AG08396 (cell line): ENCODE measurements around the gene SNHG17.
"Not testable (repeated sequence)": the region's sequence is repeated elsewhere in the genome, so short reads cannot be mapped to it uniquely, and the experiment has no call there.

Source experiments
- DNase-seq: peaks from one replicate; pipeline ENCODE4 v3.0.0; 2012; ENCODE audit warnings: low spot score, mixed read lengths

The SNHG17 gene

DNA sequence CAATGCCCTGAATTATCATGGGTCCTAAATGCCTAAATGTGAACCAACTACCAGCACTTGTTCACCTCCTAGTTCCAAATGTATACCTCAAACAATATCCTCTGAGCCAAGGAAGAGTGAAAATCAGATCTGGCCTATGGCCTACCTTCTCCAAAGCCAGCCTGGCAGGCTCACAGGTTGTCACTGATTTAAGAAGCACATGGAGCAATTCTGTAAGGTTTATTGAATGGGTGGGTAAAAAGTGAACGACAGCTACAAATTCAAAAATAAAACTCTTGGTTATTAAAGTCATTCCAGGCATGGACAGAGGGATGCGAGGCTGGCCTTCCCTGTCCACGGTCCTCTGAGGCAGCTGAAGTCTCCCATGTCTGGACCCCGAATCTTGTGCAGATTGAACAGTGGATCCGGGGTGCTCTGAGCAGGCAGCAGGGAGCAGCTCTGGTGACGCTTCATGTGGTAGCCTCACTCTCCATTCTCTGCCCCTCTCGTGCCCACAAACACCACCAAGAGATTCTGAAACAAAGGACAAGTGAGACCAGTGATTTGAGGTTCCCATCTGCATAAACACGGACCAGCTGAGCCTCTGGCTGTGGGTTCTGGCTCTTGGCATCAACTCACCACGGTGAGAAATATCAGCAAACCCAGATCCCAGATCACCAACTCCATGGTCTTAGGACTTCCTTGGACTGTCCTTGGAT, 14.6 kb downstream of the SNHG17 start:
- DNase-seq: no peak

GRCh38 chr20:38418509-38419204, 16.5 kb downstream of the SNHG17 start:
- DNase-seq: peak; percentile 60

- no peak for DNase-seq
These were observed 20.2 kb downstream of the SNHG17 start for GRCh38 chr20:38414769-38415450.

GRCh38 chr20:38412877-38413577, 22.1 kb downstream of the SNHG17 start:
- DNase-seq: no peak

GRCh38 chr20:38407822-38408221, 27.3 kb downstream of the SNHG17 start:
- not testable (repeated sequence) for DNase-seq

DNA sequence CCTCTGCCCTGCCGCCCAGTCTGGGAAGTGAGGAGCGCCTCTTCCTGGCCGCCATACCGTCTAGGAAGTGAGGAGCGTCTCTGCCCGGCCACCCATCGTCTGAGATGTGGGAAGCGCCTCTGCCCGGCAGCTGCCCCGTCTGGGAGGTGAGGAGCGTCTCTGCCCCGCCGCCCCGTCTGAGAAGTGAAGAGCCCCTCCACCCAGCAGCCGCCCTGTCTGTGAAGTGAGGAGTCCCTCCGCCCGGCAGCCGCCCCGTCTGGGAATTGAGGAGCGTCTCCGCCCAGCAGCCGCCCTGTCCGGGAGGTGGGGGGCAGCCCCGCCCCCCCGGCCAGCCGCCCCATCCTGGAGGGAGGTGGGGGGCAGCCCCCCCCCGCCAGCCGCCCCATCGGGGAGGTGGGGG, 27.8 kb downstream of the SNHG17 start:
- no peak for DNase-seq

GRCh38 chr20:38406476-38406875, 28.7 kb downstream of the SNHG17 start:
- DNase-seq: no peak

GRCh38 chr20:38405132-38405531, 30.0 kb downstream of the SNHG17 start:
- no peak for DNase-seq

GRCh38 chr20:38404016-38404415, 31.1 kb downstream of the SNHG17 start:
- no peak for DNase-seq

DNA sequence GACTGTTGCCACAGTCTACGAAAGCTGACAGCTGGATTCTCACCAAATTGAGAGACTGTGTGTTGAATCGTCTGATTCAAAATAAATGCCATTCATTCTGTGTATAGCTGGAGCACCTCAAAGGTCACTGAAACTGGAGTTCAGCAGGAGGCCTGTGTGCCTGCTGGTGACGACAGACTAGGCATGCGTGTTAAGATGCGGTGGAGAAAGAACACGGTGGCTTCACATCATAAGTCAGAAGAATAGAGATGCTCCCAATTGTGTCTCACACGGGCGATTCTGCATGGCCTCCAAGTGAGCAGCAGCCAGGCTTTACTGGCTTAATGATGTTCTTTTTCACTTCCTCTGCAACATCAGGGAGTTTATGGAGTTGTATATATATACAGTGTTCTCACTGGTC, 32.3 kb downstream of the SNHG17 start:
- no peak for DNase-seq

- DNase-seq: no peak
These were observed 33.0 kb downstream of the SNHG17 start for GRCh38 chr20:38402089-38402488.

- DNase-seq: not testable (repeated sequence)
These were observed 39.3 kb downstream of the SNHG17 start for GRCh38 chr20:38395751-38396395.

GRCh38 chr20:38395165-38395564, 40.0 kb downstream of the SNHG17 start:
- DNase-seq: peak; percentile 29

GRCh38 chr20:38393259-38393658, 41.9 kb downstream of the SNHG17 start:
- DNase-seq: no peak

DNA sequence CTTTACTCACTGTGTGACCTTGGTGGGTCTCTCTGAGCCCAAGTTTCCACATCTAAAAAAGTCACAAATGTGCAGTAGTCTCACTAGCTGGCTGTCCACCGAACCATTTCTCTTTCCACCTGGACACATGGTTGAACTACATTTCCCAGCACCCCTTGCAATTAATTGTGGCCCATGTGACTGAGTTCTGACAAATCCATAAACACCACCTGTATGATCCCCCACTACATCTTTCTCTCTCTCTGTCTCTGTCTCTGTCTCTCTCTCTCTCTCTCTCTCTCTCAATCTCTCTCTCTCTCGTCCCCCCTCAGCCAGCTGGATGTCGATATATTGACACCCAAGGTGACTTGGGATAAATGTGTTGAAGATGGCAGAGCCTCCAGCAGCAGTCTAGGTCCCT, 42.8 kb downstream of the SNHG17 start:
- no peak for DNase-seq

GRCh38 chr20:38387953-38388352, 47.2 kb downstream of the SNHG17 start:
- no peak for DNase-seq

DNA sequence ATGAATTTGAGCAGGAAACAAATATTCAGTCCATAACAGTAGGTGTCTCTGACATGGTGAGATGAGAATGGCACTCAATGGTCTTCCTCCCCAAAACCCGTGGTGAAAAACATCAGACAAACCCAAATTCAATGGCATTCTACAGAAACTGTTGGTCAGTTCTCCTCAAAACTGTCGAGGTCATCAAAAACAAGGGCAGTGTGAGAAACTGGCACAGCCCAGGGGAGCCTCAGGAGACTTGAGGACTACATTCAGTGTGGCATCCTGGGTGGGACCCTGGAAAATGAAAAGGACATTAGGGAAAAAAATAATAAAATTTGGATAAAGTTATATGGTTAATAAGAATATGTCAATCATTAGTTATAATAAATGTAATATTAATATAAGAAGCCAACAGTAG, 48.3 kb downstream of the SNHG17 start:
- no peak for DNase-seq

DNA sequence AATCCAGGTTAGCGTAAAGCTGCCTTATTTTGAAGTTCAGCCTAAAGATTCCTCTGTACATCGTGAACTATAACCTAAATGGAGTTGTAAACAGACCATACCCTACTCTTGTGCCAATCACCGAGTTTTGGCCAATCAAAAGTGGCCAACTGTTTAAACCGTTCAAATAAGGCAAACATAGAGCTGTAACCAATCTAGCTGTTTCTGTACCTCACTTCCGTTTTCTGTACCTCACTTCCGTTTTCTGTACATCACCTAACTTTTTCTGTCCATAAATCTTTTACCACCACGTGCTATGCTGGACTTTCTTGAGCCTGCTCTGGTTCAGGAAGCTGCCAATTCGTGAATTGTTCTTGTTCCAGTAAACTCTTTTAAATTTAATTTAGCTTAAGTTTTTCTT, 49.1 kb downstream of the SNHG17 start:
- no peak for DNase-seq

DNA sequence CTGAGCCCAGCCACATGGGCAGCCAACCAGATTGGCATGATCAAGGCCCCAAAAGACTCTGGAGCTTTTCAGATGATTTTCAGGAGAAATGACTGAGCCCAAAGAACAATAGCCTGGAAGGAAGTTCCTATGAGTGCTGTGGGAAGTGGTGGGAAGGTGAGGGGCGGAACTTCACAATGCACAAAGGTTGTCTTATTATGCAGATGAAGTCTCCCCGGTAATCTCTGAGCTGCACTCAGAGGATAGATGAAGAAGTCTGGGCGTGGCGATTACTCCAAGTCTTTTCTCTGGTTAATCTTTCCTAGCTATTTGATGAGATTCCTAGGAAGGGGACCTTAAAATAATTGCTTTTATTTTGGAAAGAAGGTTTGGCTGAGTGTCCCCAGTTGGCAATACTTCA, 52.0 kb downstream of the SNHG17 start:
- no peak for DNase-seq

DNA sequence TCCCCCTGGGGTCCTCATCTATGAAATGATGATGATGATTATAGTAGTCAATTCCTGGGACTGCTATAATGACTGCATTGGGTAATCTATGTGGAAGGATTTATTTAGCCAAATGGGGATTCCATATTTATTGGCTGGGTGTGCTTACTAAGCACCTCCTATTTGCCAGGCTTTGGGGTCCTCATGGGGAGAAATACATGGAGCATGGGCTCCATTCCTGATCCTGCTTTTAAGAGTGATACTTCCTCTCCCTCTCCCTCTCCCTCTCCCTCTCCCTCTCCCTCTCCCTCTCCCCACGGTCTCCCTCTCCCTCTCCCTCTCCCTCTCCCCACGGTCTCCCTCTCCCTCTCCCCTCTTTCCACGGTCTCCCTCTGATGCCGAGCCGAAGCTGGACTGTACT, 57.3 kb downstream of the SNHG17 start:
- DNase-seq: not testable (repeated sequence)

GRCh38 chr20:38377039-38377685, 58.0 kb downstream of the SNHG17 start:
- no peak for DNase-seq

DNA sequence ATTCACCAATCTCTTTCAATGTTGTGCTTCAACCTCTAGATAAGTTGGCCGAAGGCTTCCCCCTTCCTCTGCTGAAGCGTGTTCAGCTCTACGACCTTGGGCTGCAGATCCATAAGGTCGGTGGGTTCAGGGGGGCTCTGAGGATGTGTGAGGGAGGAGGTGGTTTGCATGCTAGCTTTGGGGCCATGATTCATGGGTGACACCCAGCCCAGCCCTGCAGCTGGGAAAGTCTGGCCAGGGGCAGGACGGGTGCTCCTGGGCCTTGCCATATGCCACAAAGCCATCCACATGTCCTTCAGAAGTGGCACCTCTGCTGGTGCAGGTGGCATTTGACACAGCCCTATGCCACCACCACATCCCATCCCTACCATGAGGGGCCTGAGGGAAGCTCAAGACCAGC, 61.2 kb downstream of the SNHG17 start:
- DNase-seq: no peak
